HS-27A (cell line): Measurements from ENCODE around the gene ERV3-1.
A peak's percentile ranks its signal among the peaks of the same experiment; 100 is the strongest.
"Not testable (repeated sequence)": the region's sequence is repeated elsewhere in the genome, so short reads cannot be mapped to it uniquely, and the experiment has no call there.

Experiments
- DNase-seq: peaks from one replicate; pipeline ENCODE4 v3.0.0-alpha.2; 2012; ENCODE audit warnings: low read depth, missing footprints

ERV3-1 gene, protein sequence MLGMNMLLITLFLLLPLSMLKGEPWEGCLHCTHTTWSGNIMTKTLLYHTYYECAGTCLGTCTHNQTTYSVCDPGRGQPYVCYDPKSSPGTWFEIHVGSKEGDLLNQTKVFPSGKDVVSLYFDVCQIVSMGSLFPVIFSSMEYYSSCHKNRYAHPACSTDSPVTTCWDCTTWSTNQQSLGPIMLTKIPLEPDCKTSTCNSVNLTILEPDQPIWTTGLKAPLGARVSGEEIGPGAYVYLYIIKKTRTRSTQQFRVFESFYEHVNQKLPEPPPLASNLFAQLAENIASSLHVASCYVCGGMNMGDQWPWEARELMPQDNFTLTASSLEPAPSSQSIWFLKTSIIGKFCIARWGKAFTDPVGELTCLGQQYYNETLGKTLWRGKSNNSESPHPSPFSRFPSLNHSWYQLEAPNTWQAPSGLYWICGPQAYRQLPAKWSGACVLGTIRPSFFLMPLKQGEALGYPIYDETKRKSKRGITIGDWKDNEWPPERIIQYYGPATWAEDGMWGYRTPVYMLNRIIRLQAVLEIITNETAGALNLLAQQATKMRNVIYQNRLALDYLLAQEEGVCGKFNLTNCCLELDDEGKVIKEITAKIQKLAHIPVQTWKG

DNA sequence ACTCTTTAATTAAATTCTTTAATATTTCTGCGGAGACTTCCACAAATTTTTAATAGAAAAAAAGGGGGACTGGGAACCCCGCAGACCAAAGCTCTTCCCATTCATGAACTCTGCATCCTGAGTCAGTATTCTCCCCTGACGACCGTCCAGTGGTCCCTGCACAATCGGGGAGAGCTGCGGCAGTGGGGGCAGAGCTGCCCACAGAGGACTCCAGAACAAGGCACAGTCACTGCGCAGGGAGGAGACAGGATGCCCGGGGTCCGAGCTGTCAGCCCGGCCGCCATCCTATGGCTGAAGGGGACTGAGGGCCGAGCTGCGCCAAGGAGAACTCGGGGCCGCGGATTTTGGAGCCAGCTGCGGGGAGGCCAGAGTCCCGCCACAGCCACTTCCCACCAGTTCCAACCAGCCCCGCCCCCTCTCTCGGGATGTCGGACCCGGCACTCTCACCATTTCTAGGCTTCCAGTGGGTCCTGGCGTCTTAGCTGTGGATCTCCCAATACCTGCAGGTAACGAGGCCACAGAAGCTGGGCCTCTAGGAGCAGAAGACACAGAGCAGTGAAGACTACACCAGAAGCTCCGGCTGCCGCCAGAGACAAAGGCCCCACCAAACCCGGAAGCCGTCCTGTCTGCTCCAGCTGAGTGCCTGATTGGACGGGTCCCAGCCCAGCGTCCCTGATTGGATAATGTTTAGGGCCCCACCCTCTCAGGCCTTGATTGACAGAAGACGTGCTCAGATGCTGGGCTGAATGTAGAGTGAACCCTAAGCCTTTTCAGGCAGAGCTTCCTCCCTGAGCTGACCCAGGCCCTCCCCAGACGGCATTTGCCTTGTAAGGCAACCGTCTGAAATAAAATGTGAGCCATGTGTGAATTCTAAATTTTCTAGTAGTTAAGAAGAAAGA lies at the start of gene ERV3-1:
Gene ERV3-1 (minus strand): TSS at position 594 of the 899 bp plus-strand sequence. CDS start 13,661 bp downstream, outside the sequence.
- peak; percentile 87 for DNase-seq

DNA sequence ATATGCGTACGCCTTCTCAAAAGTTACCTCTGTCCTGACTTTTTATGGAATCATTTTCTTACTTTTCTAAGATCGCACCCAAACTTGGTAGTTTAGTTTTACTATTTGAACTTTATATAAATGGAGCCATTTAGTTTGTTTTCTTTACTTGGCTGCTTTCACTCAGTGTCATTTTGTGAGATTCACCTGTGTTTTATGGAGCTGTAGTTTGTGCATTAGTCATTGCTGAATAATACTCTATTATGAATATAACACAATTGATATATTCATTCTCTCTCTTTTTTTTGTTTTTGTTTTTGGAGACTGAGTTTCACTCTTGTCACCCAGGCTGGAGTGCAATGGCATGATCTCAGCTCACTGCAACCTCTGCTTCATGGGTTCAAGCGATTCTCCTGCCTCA lies 49.3 kb upstream of the ERV3-1 start:
- not testable (repeated sequence) for DNase-seq

DNA sequence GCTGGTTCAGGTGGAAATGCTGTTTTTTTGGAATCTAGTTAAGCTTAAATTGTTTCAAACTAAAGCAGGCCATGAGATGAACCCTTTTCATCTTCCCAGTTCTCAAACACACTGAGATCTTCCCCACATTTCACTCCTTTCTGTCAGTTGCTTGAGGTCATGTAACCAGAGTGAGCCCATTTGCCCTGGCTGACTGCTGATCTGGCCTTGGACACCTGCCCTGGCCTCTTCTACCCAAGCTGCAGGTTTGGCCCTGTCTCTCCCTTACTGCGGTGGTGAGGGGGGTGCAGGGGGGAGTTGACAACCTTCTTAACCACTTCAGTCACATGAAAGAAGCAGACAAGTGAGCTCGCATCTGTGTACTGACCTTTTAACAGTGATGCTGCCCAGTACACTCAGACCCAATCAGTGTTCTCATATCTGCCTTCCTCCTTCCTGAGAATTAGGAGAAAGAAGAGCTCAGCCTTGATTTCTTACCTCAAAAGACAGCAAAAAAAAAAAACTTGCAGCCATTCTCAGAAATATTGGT lies 48.0 kb upstream of the ERV3-1 start:
- DNase-seq = not testable (repeated sequence)

DNA sequence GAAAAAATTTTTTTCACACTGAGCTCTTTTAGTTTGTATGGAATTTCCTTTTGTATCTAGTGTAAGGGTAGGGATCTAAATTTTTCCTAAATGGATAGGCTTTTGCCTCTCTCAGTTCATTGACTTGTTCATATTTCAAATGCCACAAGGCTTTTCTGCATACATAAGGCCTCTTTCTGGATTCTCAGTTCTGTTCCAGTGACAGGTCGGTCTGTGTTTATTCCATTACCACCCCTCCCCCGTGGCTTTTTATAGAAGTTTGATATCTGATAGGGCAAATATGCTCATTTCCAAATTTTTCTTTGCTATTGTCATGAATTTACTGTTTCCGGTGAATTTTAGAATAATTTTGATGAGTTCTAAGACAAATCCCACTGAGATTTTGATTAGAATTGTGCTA lies 45.2 kb upstream of the ERV3-1 start:
- DNase-seq = not testable (repeated sequence)

DNA sequence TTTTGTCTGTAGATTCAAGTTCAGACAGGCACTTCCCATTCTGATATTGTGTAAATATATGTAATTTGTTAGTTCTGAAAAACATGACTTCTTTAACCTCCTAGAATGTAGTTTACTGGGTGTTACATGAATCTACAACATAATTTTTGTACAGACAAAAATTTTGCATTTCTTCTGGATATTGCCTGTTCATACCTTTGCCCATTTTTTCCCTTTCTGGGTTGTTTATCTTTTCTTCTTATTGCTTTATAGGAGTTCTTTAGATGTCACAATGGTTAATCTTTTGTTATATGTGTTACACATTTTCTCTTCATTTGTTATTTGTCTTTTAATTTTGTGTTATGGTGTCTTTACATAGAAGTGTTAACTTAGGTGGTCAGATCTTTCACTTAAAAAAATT lies 44.7 kb upstream of the ERV3-1 start:
- not testable (repeated sequence) for DNase-seq

DNA sequence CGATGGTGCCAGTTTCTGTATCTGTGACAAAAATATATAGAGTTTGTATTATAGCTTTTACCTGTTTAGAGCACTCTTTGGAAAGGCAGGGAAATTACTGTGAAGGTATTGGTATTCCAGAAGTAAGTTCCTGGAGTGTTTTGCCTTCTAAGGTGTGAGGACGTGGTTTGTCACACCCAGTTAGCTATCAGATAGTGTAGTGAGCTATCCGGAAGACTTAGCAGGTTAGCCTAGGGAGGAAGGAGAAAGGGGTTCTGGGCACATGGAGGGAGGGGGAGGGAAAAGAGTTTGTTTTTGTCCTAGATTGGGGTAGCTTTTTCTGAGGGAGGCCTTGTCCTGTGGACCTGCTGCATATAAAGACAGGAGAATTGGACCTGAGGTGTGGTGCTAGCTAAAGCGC lies 39.8 kb upstream of the ERV3-1 start:
- DNase-seq = not testable (repeated sequence)

DNA sequence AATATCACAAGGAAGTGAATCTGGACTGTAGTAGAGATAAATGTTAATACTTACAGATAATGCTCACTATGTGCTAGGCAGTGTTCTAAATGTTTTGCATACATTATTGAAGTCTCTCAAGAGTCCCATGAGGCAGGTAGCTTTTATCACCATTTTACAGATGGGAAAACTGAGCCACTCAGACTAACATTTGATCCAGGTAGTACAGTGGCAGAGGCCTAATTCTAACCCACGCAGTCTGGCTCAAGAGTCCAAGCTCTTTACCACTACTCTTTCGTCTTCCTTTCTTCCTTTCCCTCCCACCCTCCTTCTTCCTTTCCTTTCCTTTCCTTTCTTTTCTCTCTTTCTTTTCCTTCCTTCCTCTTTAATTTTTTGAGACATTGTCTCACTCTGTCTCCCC lies 39.1 kb upstream of the ERV3-1 start:
- DNase-seq = not testable (repeated sequence)

DNA sequence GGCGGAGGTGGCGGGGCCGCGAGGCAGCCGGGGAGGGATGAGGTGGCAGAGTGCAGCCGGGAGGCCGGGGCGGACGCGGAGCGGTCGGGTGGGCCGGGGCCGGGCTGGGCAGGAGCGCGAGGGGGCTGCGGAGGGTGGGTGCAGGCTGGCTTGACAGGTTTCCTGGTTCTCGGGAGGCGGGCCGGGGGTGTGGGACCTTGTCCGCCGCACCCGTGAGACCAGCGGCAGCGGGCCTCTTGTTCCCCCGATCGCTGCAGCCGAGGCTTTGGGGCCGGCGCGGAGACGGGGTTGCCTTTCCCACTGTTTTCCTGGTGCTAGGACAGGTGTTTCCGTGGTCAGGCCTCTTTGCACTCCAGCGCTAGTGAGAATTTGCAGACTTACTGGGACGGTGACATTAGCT lies 32.3 kb upstream of the ERV3-1 start:
- not testable (repeated sequence) for DNase-seq

DNA sequence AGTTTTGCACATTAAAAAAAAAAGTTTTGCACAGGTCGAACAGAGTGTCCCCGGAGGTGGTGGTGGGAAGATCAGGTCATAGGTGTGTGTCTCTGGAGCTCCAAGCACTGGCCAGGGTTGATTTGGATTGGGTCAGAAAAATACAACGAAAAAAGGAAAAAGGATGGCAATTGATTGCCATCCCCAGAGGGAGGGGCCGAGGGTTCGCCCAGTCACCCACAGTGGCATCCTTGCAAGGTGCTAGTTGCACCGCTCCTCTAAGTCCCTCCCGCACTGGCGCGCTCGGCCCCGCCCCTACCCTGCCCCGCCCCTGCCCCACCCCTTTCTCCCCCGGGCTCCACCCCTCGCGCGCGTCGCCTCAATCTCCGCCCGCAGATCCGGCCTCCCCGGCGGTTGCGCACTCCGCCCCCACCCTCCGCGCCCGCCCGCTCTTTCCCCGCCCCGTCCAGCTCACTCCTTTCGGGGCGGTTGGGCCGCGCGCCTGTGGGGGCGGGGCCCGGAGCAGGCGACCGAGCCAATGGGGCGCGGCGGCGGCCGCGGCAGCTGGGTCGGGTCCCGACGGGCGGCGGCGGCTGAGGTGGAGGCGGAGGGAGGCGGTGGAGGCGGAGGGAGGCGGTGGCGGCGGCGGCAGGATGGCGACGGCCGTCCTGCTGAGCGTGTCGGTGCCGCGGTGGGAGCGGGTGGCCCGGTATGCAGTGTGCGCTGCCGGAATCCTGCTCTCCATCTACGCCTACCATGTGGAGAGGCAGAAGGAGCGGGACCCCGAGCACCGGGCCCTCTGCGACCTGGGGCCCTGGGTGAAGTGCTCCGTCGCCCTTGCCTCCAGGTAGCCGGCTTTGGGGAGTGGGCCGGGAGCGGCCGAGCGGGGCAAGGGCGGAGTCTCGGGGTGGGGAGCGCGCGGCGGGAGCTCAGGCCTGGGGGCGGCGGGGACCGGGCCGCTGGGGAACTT lies 31.5 kb upstream of the ERV3-1 start:
- peak; percentile 36 for DNase-seq

DNA sequence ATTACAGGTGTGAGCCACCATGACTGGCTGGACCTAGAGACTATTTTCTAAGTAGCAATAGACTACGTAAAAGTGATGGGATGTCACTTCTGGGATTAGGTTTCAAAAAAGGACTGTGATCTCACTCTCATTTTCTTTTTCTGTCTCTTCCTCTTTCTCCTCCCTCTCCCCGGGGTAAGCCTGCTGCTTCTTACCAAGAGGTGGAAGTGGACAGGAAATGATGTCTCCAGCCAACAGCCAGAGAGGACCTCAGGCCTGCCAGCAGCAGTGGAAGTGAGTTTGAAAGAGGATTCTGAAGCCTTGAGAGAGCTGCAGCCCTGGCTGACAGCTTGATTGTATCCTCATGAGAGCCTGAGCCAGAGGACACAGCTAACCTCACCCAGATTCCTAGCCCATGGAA lies 30.0 kb upstream of the ERV3-1 start:
- not testable (repeated sequence) for DNase-seq

DNA sequence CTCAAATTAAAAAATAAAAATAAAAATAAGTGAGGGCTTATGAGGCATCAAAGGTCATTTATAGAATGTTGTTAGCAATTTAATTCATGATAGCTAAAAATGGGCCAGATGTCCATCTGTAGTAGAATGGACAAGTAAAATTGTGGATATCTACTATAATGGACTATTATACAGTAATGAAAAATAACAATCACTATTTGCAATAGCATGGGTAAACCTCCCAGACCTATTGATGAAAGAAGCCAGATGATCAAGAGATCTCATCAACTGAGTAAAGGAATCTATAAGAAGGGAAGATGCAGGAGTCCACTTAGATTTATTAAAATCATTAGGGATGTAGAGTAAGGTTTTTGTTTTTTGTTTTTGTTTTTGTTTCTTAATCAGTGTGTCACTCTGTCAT lies 29.0 kb upstream of the ERV3-1 start:
- not testable (repeated sequence) for DNase-seq

DNA sequence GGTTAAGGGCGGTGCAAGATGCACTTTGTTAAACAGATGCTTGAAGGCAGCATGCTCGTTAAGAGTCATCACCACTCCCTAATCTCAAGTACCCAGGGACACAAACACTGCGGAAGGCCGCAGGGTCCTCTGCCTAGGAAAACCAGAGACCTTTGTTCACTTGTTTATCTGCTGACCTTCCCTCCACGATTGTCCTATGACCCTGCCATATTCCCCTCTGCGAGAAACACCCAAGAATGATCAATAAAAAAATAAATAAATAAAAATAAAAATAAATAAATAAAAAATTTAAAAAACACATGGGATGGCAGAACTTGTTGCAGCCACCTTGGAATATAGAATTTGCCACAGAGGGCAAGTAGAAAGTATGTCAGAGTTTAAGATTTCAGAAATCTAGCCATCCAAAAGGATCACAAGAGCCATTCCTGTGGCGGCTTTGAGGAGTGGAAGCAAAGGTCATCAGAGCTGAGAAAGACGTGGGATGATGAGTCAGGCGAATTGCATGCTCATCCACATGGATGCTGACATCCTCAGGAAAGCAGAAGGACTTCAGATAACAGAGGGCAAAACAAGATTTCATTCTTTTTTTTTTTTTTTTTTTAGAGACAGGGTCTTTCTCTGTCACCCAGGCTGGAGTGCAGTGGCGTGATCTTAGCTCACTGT lies 27.8 kb upstream of the ERV3-1 start:
- not testable (repeated sequence) for DNase-seq

DNA sequence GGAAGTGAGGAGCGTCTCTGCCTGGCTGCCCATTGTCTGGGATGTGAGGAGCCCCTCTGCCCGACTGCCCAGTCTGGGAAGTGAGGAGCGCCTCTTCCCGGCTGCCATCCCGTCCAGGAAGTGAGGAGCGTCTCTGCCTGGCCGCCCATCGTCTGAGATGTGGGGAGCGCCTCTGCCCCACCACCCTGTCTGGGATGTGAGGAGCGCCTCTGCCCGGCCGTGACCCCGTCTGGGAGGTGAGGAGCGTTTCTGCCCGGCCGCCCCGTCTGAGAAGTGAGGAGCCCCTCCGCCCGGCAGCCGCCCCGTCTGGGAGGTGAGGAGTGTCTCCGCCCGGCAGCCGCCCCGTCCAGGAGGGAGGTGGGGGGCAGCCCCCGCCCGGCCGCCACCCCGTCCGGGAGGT lies 26.9 kb upstream of the ERV3-1 start:
- DNase-seq = not testable (repeated sequence)

DNA sequence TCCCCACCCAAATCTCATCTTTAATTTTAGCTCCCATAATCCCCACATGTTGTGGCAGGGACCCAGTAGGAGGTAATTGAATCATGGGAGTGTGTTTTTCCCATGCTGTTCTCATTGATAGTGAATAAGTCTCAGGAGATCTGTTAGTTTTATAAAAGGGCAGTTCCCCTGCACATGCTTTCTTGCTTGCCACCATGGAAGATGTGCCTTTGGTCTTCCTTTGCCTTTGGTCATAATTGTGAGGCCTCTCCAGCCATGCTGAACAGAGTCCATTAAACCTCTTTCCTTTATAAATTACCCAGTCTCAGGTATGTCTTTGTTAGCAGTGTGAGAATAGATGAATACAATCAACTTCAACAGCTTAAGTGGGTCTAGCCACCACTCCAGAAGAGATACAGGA lies 18.5 kb upstream of the ERV3-1 start:
- not testable (repeated sequence) for DNase-seq

DNA sequence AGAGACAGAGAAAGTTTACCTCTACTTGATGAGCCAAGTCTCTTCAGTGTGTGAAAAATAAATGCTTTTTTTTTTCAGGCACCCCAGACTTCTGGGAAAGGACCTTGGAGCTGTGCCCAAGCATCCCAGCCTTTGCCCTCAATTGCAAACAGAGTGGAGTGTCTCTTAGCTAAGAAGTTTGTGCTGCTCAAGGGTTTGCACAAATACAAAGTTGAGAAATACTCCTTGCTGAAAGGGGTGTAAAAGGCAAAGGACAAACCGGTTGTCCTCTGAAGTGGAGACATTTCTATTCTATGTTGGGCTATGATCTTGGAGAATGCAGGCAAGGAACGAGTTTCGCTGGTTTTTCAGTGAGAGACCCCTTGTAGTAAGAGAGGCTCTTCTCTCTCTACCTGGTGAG lies 14.5 kb upstream of the ERV3-1 start:
- not testable (repeated sequence) for DNase-seq

DNA sequence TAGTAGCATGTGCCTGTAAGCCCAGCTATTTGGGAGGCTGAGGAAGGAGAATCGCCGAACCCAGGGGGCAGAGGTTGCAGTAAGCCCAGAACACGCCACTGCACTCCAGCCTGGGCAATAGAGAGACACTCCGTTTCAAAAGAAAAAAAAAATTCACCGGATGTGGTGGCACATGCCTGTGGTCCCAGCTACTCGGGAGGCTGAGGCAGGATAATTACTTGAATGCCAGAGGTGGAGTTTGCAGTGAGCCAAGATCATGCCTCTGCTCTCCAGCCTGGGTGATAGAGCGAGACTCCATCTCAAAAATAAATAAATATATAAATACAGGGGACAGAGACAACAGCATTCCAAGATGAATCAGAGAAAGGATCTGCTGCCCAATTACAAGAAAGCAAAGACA lies 3.4 kb upstream of the ERV3-1 start:
- not testable (repeated sequence) for DNase-seq

DNA sequence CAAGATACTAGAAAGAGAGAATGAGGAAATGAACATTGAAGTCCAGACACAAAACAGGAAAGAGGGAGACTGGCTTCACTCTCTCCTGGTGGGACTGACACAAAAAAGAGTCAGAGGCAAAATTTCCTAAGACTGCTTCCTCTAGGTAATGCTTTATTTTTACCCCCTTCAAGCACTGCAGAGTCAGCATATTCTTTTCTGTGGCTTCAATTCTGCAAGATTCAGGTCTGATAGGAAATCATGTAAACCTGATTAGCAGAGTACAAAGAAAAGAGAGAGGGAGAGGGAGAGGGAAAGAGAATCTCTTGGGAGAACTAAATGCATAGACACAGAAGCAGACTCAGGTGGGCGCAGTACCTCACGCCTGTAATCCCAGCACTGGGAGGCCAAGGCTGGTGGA lies 2.9 kb upstream of the ERV3-1 start:
- DNase-seq = not testable (repeated sequence)

DNA sequence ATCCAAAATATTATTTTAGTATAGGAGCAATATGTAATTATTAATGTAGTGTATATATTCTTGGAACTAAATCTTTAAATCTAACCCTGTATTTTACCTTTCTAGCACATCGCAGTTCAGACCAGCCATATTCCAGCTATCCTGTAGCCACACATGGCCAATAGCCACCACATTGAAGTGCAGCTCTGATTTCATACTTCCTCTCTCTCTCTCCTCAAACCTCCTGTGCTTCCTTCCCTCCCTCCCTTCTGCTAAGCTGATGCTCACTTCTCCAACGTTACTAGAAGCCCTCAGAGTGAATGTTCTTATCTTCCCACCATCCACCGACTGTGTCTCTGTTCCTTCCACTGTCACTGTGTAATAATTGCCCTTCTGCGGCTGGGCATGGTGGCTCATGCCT lies 549 bp upstream of the ERV3-1 start:
- not testable (repeated sequence) for DNase-seq

DNA sequence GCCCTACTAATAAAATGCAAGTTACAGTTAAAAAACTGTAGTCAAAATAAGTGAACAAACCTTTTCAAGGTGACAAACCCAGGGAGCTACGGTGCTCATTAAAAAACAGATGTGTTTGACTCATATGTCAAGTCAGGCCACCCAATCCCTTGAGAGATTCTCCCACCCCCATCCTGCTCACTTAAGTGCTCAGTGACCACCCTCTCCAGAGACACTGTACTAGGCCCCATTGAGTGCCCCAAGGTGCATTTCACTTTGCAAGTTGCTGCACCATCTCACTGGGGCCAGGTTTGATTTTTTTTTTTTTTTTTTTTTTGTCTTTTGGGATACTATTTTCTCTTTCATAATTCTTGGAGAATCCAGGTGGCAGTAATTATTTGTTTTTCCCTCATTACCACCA lies 1.9 kb downstream of the ERV3-1 start:
- DNase-seq = no peak

DNA sequence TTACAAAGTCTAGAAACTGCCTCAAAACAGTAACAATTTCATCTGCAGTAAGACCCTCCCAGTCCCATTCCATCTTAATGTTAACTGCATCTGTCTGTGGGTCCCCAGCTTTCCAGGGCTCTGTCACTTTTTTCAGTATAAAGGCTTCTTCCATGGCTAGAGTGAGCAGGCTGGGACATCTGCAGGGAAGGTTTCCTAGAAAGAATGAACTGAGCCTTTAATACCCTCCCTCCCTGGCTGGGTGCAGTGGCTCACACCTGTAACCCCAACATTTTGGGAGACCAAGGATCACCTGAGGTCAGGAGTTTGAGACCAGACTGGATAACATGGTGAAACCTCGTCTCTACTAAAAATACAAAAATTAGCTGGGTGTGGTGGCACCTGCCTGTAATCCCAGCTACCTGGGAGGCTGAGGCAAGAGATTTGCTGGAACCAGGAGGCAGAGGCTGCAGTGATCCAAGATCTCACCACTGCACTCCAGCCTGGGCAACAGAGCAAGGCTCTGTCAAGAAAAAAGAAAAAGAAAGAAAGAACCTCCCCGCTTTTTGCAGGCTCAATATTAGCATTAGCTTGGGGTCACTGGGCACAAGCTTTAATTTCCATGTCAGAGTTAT lies 3.4 kb downstream of the ERV3-1 start:
- DNase-seq = no peak
